ENCODE measurements around the gene INAFM1.

DNA sequence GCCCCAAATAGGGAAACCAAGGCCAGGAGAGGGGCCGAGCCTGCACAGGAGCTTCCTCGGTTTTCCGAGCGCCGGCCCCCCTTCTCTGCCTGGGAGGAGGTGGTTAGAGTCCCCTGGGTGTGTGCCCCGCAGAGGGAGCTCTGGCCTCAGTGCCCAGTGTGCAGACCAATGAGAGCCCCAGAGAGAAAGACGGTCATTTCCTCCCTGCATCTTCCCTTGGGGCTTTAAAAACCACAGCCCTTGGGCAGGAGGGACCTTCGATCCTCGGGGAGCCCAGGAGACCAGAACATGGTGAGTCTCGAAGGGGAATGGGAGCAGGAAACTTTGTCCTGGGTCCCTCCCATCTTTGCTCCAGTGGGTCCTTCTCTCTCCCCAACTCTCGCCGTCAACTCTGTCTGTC, 34.9 kb downstream of the INAFM1 start, which contains the start of gene C5AR1:
- no peak for TF ChIP-seq EZH2 (IDR thresholded peaks at IDR 0.05; ENCODE audit: borderline replicate concordance, low read length)
- TF ChIP-seq, protein P1, sequence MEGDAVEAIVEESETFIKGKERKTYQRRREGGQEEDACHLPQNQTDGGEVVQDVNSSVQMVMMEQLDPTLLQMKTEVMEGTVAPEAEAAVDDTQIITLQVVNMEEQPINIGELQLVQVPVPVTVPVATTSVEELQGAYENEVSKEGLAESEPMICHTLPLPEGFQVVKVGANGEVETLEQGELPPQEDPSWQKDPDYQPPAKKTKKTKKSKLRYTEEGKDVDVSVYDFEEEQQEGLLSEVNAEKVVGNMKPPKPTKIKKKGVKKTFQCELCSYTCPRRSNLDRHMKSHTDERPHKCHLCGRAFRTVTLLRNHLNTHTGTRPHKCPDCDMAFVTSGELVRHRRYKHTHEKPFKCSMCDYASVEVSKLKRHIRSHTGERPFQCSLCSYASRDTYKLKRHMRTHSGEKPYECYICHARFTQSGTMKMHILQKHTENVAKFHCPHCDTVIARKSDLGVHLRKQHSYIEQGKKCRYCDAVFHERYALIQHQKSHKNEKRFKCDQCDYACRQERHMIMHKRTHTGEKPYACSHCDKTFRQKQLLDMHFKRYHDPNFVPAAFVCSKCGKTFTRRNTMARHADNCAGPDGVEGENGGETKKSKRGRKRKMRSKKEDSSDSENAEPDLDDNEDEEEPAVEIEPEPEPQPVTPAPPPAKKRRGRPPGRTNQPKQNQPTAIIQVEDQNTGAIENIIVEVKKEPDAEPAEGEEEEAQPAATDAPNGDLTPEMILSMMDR (IDR thresholded peaks at IDR 0.05; ENCODE audit: low read length) = no peak
